Activated naive CD8-positive, alpha-beta T cell treated with anti-CD3 and anti-CD28 coated beads, Interleukin-2, amount 10 ng/mL, durations not matched to agents 7 days and 5 days (primary cell): ENCODE measurements around the gene SLIT3. TPM values are rescaled to one million over a fixed set of nuclear protein-coding genes. Genes with fewer than 3 reads are reported as not detected.

ENCODE experiments used
- ATAC-seq: fragments of 150-1000 bp; cut with Tn5 transposase; one replicate; pipeline ENCODE4 v1.10.0; 2021; ENCODE audit warnings: low read depth, moderate library complexity
- POLR2A ChIA-PET: fragments of 350-600 bp; sonication (Branson Sonifier 250); formaldehyde crosslinking; loops from one replicate; lab custom pipeline; 2021; ENCODE audit warnings: antibody characterized with exemption; lab: Charles Lee
- DNase-seq: peaks from one replicate; pipeline ENCODE4 v3.0.0; 2021
- H3K27ac Mint-ChIP-seq: one replicate; pipeline ENCODE4 v1.8.0; 2022; ENCODE audit warnings: mild to moderate bottlenecking, mixed read lengths
- H3K27me3 Mint-ChIP-seq: one replicate; pipeline ENCODE4 v1.8.0; 2022; ENCODE audit warnings: mild to moderate bottlenecking, moderate library complexity, mixed read lengths
- H3K36me3 Mint-ChIP-seq: one replicate; pipeline ENCODE4 v1.8.0; 2021; ENCODE audit warnings: mild to moderate bottlenecking, mixed read lengths
- H3K4me1 Mint-ChIP-seq: one replicate; pipeline ENCODE4 v1.8.0; 2021; ENCODE audit warnings: mixed read lengths
- H3K4me3 Mint-ChIP-seq: one replicate; pipeline ENCODE4 v1.8.0; 2022; ENCODE audit warnings: mild to moderate bottlenecking, moderate library complexity, mixed read lengths
- H3K9me3 Mint-ChIP-seq: one replicate; pipeline ENCODE4 v1.8.0; 2021; ENCODE audit warnings: mixed read lengths
- total RNA-seq, 2 experiments: library from RNA; stranded (reverse); gene quantifications; one replicate each; pipeline ENCODE4 v1.2.3, GENCODE V29; 2021

Gene SLIT3
- total RNA-seq, 2 experiments from 2014 or later: not detected

DNA sequence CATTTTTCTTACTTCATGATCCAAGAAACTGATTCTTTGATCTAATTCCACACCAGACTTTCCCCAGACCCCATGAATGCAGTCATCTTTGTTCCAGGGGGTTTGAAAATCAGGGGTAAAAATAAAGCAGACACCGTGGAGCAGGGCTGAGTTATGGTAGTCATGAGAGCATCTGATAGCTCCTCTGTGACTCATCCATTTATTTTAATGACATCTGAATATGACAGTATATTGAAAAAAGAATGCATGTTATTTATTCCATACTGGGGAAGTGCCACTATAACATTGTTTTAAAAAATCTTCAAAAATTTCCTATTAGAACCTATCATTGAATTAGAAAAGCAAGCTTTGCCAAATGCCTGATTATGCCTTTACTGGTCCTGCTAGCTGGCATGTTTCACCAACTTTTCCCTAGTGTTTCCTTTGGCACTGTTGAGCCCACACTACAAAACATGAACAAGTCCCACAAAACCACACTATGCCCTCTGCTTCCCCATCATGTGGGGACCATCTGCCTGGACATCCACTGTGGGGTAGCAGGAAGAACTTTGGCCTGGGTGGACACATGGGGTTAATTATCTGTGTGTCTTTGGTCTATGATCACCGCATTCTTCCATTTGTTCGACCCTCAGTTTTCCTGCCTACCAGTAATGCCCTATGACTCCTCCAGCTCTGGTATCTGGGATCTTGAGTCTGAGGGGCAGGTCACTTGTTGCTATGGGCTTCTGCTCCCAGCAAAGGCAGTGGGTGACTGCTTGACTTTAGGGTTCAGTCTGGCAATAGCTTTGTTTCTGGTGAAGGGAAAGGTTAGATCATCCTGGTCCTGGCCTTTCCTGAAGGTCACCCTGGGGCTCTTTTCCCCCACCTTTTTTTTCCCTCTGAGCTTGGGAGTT, 639.1 kb downstream of the SLIT3 start:
- POLR2A ChIA-PET: no interaction called here
- Mint-ChIP-seq H3K4me3 (no peak overlapping the region), H3K4me1 (no peaks in the 10 kb centered on the region), H3K36me3 (no peaks in the 10 kb centered on the region), H3K9me3 (no peaks in the 10 kb centered on the region), H3K27me3 (peaks cover 6% of the 10 kb centered on the region), H3K27ac (no peak overlapping the region)
- DNase-seq (no peak), ATAC-seq (no peak)

DNA sequence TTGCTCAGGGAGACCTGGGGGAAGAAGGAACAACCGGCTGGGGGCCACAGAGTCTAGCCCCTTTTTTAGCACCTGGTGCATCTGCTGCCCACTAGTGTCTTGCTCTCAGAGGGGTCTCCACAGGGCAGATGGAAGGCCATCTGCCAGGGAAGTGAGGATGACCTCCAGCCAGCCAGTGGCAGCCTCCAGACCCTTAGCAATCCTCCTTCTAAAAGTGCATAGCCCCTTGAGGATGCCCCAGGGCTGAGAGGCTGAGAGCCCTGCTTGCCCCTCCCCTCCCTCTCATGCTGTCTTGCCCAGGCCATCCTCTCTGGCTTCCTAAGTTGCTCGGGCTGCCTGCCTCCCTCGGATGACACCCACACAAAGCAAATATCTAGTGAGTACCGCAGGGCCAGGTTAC, 640.2 kb downstream of the SLIT3 start:
- Mint-ChIP-seq H3K4me1 (no peaks in the 10 kb centered on the region), H3K36me3 (no peaks in the 10 kb centered on the region), H3K27ac (no peak overlapping the region), H3K27me3 (peaks cover 6% of the 10 kb centered on the region), H3K9me3 (no peaks in the 10 kb centered on the region), H3K4me3 (no peak overlapping the region)
- POLR2A ChIA-PET: no interaction called here
- DNase-seq (no peak), ATAC-seq (no peak)

DNA sequence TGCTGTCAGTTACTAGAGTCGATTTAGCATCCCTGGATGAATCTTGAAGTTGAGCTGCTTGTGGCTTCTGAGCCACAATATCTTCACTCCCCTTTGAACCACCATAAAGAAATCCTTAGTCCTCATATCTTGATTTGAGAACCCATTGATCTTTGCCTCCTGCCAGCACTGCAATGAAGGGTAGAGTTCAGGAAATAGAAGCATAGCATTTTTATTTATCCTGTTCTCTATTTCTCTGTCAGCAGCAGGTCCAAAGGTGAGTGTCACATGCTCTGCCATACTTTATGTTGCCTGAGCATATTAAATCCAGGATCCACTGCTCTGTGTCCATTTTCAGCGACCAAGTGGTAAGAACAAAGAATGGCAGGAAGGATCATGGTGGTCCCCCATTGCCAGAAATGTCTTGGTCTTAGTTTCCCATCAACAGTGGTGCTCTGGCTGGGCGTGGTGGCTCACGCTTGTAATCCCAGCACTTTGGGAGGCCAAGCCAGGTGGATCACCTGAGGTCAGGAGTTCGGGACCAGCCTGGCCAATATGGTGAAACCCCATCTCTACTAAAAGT, 641.6 kb downstream of the SLIT3 start:
- no peak overlapping the region for H3K4me3 Mint-ChIP-seq
- DNase-seq: no peak
- POLR2A ChIA-PET: no interaction called here
- no peaks in the 10 kb centered on the region for H3K36me3 Mint-ChIP-seq
- no peak overlapping the region for H3K27ac Mint-ChIP-seq
- H3K27me3 Mint-ChIP-seq: peaks cover 9% of the 10 kb centered on the region
- H3K4me1 Mint-ChIP-seq: no peaks in the 10 kb centered on the region
- no peaks in the 10 kb centered on the region for H3K9me3 Mint-ChIP-seq
- no peak for ATAC-seq

DNA sequence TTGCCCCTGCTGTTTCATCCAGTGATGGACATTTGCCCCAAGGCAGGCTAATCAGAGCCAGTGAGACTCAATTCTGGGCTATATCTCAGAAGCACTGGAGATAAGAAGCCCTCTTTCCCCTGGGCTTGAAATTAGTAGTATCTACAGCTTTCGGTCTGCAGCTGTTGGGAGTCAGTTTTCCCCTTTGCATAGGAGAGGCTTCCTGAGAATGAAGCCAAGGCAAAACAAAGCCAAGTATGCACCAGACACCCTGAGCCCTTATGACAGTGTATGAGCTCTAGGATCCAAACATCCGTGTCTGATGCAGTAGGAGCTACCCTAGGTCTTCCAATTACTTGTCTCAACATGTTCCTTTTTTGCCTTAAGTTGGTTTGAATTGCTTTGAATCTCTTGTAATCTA, 642.5 kb downstream of the SLIT3 start:
- POLR2A ChIA-PET: no interaction called here
- no peak for DNase-seq
- Mint-ChIP-seq H3K9me3 (no peaks in the 10 kb centered on the region), H3K4me3 (no peak overlapping the region), H3K27me3 (peaks cover 9% of the 10 kb centered on the region), H3K36me3 (no peaks in the 10 kb centered on the region), H3K4me1 (no peaks in the 10 kb centered on the region), H3K27ac (no peak overlapping the region)
- no peak for ATAC-seq

DNA sequence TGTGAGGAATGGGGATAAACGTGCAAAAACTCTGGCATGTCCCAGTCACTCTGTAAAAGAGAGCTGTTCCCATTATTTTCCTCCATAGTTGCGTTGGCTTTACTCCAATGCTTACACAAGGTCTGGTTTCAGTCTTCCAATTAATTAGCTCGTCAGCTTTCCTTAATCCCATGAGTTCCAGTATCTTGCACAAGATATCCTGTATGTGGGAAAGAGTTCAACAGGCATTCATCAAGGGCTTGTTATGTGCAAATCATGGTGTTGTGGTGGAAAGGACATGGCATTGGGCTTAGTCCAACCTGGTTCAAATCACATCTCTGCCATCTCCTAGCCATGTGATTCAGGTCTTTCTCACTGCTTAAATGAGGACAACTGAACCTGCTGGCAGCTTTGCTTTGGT, 644.3 kb downstream of the SLIT3 start:
- no peak overlapping the region for H3K27ac Mint-ChIP-seq
- POLR2A ChIA-PET: no interaction called here

DNA sequence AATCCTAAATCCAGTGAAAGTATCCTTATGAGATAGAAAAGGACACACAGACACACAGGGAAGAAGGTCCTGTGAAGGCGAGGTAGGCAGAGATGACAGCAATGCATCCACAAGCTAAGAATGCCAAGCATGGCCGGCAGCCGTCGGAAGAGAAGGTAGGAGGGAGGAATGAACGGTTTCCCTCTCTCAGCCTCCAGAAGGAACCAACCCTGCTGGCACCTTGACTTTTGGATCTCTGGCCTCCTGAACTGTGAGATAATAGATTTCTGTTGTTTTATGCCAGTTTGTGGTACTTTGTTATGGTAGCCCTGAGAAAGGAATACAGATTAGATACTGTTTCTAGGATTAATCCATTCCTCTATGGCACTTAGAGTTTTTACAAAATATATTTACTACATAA, 645.6 kb downstream of the SLIT3 start:
- Mint-ChIP-seq H3K4me1 (no peaks in the 10 kb centered on the region), H3K27me3 (peaks cover 7% of the 10 kb centered on the region), H3K4me3 (no peak overlapping the region), H3K27ac (no peak overlapping the region), H3K9me3 (no peaks in the 10 kb centered on the region), H3K36me3 (no peaks in the 10 kb centered on the region)
- POLR2A ChIA-PET: no interaction called here
- DNase-seq: no peak
- ATAC-seq: no peak

More for the DNA sequence above, 644.3 kb downstream of the SLIT3 start:
- H3K27me3 Mint-ChIP-seq: peaks cover 7% of the 10 kb centered on the region
- H3K4me1 Mint-ChIP-seq: no peaks in the 10 kb centered on the region
- ATAC-seq (no peak), DNase-seq (no peak)
- no peaks in the 10 kb centered on the region for H3K36me3 Mint-ChIP-seq
- H3K4me3 Mint-ChIP-seq: no peak overlapping the region
- H3K9me3 Mint-ChIP-seq: no peaks in the 10 kb centered on the region

DNA sequence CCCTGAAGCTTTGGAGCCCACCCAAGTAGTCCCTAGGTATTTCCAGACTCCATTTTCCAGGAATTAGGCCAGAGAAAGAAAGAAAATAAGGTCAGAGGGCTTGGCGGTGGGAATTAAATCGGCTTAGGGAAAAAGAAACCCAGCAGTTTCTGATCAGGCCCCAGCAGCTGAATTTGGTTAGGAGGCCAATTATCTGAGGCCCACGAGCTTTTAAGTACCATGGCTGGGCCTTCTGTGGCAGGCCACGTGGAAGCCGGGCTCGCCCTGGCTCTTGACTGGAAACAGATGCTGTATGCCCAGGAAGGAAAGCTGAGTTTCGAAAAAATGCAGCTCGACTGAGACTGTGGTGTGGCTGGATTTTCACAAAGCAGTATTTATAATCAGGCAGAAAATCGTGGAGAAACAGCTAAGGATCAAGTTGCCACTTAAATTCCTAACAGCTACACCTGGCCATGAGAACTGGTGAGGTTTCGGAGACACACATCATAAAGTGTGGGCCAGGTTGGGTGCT, 646.7 kb downstream of the SLIT3 start:
- Mint-ChIP-seq H3K27ac (no peak overlapping the region), H3K36me3 (no peaks in the 10 kb centered on the region), H3K9me3 (peaks cover under 1% of the 10 kb centered on the region), H3K27me3 (peaks cover 9% of the 10 kb centered on the region), H3K4me3 (no peak overlapping the region), H3K4me1 (no peaks in the 10 kb centered on the region)
- ATAC-seq: no peak
- DNase-seq: no peak
- POLR2A ChIA-PET: no interaction called here

DNA sequence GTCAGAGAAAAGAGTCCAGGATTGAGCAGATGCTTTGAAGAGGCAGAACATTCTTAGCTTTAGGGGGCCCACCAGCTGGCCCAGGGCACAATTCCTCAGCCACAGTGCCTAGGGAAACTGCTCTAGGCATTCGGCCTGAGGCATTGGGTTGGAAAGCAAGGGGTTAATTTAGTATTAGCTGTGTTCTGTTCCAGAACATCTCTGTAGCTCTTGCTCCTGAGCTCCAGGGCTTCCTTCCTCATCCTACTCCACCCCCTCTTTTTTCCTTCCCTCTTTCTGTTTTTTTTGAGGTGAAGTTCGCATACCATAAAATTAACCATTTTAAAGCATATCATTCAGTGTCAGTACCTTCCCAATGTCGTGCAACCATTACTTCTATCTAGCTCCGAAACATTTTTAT, 647.3 kb downstream of the SLIT3 start:
- POLR2A ChIA-PET: no interaction called here
- Mint-ChIP-seq H3K4me3 (no peak overlapping the region), H3K27me3 (peaks cover 11% of the 10 kb centered on the region), H3K4me1 (no peaks in the 10 kb centered on the region), H3K9me3 (peaks cover 2% of the 10 kb centered on the region), H3K27ac (no peak overlapping the region), H3K36me3 (no peaks in the 10 kb centered on the region)
- no peak for DNase-seq
- no peak for ATAC-seq

DNA sequence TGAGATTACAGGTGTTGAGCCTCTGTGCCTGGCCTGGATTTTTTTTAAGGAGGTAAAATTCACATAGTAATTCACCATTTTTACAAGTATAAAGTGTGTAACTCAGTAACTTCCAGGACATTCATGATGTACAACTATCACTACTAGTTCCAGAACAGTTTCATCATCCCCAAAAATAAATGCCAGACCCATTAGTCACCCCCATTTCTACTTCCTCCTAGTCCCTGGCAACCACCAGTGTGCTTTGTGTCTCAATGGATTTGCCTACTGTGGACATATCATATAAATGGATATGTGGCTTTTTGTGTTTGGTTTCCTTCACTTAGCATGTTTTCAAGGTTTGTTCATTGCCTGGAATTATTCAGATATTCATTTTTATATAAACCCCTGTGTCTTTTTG, 649.3 kb downstream of the SLIT3 start:
- H3K9me3 Mint-ChIP-seq: peaks cover 2% of the 10 kb centered on the region
- POLR2A ChIA-PET: no interaction called here

DNA sequence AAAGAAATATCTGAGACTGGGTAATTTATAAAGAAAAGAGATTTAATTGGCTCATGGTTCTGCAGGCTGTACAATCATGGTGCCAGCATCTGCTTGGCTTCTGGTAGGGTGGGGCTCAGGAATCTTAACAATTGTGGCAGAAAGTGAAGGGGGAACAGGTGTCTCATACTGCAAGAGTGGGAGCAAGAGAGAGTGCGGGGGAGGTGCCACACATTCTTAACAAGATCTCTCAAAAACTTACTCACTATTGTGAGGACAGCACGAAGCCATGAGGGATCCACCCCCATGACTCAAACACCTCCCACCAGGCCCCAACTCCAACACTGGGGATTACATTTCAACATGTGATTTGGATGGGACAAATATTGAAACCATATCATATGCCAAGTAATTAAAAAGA, 651.6 kb downstream of the SLIT3 start:
- ATAC-seq (no peak), DNase-seq (no peak)
- POLR2A ChIA-PET: no interaction called here

More for the DNA sequence above, 649.3 kb downstream of the SLIT3 start:
- H3K4me1 Mint-ChIP-seq: no peaks in the 10 kb centered on the region
- H3K4me3 Mint-ChIP-seq: no peak overlapping the region
- H3K27me3 Mint-ChIP-seq: peaks cover 11% of the 10 kb centered on the region
- DNase-seq: no peak
- H3K27ac Mint-ChIP-seq: no peak overlapping the region
- ATAC-seq: no peak
- no peaks in the 10 kb centered on the region for H3K36me3 Mint-ChIP-seq

DNA sequence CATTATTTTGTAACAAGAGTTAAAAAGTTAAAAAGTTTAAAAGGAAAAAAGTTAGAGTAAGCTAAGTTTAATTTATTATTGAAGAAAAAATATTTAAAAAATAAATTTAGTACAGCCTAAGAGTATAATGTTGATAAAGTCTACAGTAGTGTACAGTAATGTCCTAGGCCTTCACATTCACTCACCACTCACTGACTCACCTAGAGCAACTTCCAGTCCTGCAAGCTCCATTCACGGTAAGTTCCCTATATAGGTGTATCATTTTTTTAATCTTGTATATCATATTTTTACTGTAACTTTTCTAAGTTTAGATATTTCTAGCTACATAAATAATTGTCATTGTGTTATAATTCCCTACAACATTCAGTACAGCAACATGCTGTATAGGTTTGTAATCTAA, 652.4 kb downstream of the SLIT3 start:
- Mint-ChIP-seq H3K4me3 (no peak overlapping the region), H3K27me3 (peaks cover 8% of the 10 kb centered on the region), H3K4me1 (no peaks in the 10 kb centered on the region), H3K27ac (no peak overlapping the region), H3K36me3 (no peaks in the 10 kb centered on the region), H3K9me3 (peaks cover 2% of the 10 kb centered on the region)
- DNase-seq: no peak
- no peak for ATAC-seq
- POLR2A ChIA-PET: no interaction called here

More for the DNA sequence above, 651.6 kb downstream of the SLIT3 start:
- Mint-ChIP-seq H3K9me3 (peaks cover 2% of the 10 kb centered on the region), H3K4me1 (no peaks in the 10 kb centered on the region), H3K4me3 (no peak overlapping the region), H3K27ac (no peak overlapping the region), H3K36me3 (no peaks in the 10 kb centered on the region), H3K27me3 (peaks cover 8% of the 10 kb centered on the region)

DNA sequence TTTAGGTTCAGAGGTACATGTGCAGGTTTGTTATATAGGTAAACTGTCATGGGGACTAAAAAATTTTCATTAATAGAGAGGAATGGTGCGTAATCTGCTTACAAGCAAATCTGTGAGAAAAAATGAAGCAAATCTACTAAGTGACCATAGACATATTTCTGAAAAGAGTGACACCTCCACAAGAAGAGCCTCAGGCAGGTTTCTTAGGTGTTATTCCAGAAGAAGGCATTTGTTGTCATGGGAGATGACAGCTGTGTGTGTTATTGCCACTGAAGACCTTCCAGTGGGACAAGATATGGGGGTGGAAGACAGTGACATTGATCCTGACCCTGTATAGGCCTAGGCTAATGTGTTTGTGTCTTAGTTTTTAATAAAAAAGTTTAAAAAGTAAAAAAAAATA, 652.9 kb downstream of the SLIT3 start:
- Mint-ChIP-seq H3K27me3 (peaks cover 8% of the 10 kb centered on the region), H3K36me3 (no peaks in the 10 kb centered on the region), H3K9me3 (peaks cover 2% of the 10 kb centered on the region), H3K27ac (no peak overlapping the region), H3K4me1 (no peaks in the 10 kb centered on the region), H3K4me3 (no peak overlapping the region)
- POLR2A ChIA-PET: no interaction called here
- ATAC-seq (no peak), DNase-seq (no peak)

DNA sequence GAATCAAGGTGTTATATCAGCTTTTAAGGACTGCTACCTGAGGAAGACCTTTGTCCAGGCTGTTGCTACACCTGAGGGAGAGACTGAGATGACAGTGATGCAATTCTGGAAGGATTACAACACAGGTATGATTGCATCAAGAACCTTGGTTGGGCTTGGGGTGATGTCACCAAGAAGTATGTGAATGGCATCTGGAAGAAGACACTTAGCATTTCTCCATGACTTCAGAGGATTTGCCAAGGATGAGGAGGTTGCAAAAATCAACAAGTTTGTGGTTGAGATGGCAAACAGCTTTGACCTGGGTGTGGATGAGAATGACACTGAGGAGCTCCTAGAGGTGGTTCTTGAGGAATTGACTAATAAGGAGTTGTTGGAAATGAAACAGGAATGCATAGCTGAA, 653.9 kb downstream of the SLIT3 start:
- no peak for DNase-seq
- Mint-ChIP-seq H3K4me3 (no peak overlapping the region), H3K27ac (no peak overlapping the region), H3K4me1 (no peaks in the 10 kb centered on the region), H3K36me3 (no peaks in the 10 kb centered on the region), H3K9me3 (peaks cover 2% of the 10 kb centered on the region), H3K27me3 (peaks cover 8% of the 10 kb centered on the region)
- POLR2A ChIA-PET: no interaction called here
- ATAC-seq: no peak

DNA sequence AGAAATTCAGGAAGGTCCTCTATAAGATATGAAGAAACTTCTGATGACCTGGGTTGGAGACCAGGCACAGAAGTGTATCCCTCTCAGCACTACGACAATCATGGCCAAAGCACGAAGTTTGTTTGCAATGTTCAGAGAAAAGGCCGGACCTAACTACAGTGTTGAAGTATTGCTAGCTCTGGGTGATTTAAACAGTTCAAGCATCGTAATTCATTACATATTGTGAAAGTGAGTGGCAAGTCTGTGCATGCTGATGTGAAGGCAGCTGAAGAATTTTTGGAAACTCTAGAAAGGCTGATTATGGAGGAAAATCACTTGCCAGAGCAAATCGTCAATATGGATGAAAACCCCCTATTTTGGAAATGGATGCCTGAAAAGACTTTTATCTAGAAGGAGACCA, 654.6 kb downstream of the SLIT3 start:
- H3K27me3 Mint-ChIP-seq: peaks cover 8% of the 10 kb centered on the region
- POLR2A ChIA-PET: no interaction called here
- no peaks in the 10 kb centered on the region for H3K36me3 Mint-ChIP-seq

More for the DNA sequence above, 654.6 kb downstream of the SLIT3 start:
- DNase-seq (no peak), ATAC-seq (no peak)
- Mint-ChIP-seq H3K4me3 (no peak overlapping the region), H3K9me3 (peaks cover 2% of the 10 kb centered on the region), H3K4me1 (no peaks in the 10 kb centered on the region), H3K27ac (no peak overlapping the region)
